ENCODE data around the gene IRAK2.

Gene IRAK2

DNA sequence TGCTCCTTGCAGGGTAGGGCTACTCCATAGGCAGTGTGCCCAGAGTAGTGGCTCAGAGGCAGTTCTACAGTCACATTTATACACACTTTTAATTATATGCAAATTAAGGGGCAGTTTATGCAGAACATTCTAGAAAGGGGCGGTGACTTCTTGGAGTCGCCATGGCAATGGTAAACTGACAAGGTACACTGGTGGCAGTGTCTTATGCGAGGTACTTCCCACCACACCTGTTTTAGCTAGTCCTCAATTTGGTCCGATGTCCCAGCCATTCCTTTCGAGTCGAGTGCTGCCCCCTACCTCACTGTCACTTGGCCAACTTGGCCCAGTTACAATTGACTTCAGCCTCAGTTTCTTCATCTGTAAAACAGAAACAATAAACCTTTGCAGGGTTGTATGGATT, 3.8 kb upstream of the IRAK2 start:
- TF ChIP-seq SIN3A (IDR thresholded peaks at IDR 0.05; ENCODE audit: borderline replicate concordance, insufficient read depth, low read length): no peak

DNA sequence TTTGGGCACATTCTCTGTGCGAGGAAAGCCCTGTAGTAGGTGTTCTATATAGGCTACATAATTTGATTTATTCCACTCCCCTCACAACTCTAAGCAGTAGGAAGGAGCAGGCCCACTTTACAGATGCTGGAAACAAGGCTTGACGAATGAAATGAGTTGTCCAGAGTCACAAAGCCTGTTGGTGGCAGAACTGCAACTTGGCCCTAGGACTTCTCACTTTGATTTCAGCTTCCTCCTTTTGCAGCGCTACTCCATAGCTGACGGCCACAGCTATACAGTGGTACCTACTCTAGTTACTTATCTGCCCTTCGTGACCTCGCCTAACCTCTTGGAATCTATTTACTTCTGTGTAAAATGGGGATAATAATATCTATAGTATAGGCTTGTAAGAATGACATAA, 2.5 kb upstream of the IRAK2 start:
- TF ChIP-seq SIN3A (IDR thresholded peaks at IDR 0.05; ENCODE audit: borderline replicate concordance, insufficient read depth, low read length): no peak
- TF ChIP-seq, protein P1, sequence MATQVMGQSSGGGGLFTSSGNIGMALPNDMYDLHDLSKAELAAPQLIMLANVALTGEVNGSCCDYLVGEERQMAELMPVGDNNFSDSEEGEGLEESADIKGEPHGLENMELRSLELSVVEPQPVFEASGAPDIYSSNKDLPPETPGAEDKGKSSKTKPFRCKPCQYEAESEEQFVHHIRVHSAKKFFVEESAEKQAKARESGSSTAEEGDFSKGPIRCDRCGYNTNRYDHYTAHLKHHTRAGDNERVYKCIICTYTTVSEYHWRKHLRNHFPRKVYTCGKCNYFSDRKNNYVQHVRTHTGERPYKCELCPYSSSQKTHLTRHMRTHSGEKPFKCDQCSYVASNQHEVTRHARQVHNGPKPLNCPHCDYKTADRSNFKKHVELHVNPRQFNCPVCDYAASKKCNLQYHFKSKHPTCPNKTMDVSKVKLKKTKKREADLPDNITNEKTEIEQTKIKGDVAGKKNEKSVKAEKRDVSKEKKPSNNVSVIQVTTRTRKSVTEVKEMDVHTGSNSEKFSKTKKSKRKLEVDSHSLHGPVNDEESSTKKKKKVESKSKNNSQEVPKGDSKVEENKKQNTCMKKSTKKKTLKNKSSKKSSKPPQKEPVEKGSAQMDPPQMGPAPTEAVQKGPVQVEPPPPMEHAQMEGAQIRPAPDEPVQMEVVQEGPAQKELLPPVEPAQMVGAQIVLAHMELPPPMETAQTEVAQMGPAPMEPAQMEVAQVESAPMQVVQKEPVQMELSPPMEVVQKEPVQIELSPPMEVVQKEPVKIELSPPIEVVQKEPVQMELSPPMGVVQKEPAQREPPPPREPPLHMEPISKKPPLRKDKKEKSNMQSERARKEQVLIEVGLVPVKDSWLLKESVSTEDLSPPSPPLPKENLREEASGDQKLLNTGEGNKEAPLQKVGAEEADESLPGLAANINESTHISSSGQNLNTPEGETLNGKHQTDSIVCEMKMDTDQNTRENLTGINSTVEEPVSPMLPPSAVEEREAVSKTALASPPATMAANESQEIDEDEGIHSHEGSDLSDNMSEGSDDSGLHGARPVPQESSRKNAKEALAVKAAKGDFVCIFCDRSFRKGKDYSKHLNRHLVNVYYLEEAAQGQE (IDR thresholded peaks at IDR 0.05; ENCODE audit: insufficient read depth in 1 of 2, low read depth in 2 of 2, low read length in 2 of 2): no peak
- TF ChIP-seq POLR2AphosphoS5 (IDR thresholded peaks at IDR 0.05; ENCODE audit: low read depth, low read length): no peak
- no peak for TF ChIP-seq TAF1 (IDR thresholded peaks at IDR 0.05; ENCODE audit: borderline replicate concordance, insufficient read depth, low read length)
- no peak for TF ChIP-seq FOXP2 (optimal IDR thresholded peaks at IDR 0.05; ENCODE audit: borderline replicate concordance, extremely low read depth, extremely low read length, insufficient read depth)

DNA sequence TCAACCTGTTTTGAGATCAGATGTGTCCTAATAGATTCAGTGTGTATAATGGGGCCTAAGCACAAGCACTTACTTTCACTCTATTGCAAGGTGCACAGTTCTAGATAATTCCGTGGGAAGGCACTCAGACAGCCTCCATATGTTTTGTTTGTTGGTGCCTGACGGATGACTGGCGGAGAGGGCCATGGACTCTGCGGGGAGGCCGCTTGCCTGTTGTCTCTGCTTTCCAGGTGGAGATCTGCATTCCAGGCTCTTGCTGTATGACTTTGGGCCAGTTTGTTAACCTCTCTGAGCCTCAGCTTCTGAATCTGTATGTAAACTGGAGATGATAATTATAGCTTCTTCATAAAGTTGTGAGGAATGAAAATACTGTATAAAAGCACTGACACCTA, 1.5 kb downstream of the IRAK2 start:
- no peak for TF ChIP-seq POLR2AphosphoS5 (IDR thresholded peaks at IDR 0.05; ENCODE audit: low read depth, low read length)
- no peak for TF ChIP-seq SIN3A (IDR thresholded peaks at IDR 0.05; ENCODE audit: borderline replicate concordance, insufficient read depth, low read length)
- no peak for TF ChIP-seq TAF1 (IDR thresholded peaks at IDR 0.05; ENCODE audit: borderline replicate concordance, insufficient read depth, low read length)
- TF ChIP-seq, protein P1 (IDR thresholded peaks at IDR 0.05; ENCODE audit: insufficient read depth in 1 of 2, low read depth in 2 of 2, low read length in 2 of 2): no peak
- no peak for TF ChIP-seq FOXP2 (optimal IDR thresholded peaks at IDR 0.05; ENCODE audit: borderline replicate concordance, extremely low read depth, extremely low read length, insufficient read depth)

DNA sequence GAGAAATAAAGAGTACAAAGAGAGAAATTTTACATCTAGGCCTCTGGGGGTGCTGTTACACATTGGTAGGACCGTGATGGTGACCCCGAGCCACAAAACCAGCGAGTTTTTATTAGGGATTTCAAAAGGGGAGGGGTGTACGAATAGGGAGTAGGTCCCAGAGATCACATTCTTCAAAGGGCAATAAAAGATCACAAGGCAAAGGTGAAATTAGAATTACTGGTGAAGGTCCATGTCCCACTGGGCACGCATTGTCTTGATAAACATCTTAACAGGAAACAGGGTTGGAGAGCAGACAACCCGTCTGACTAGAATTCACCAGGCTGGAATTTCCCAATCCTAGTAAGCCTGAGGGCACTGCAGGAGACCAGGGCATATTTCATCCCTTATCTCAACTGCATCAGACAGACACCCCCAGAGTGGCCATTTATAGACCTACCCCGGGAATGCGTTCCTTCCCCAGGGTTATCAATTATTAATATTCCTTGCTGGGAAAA, 4.3 kb downstream of the IRAK2 start:
- no peak for TF ChIP-seq SIN3A (IDR thresholded peaks at IDR 0.05; ENCODE audit: borderline replicate concordance, insufficient read depth, low read length)
- TF ChIP-seq FOXP2 (optimal IDR thresholded peaks at IDR 0.05; ENCODE audit: borderline replicate concordance, extremely low read depth, extremely low read length, insufficient read depth): no peak
- no peak for TF ChIP-seq POLR2AphosphoS5 (IDR thresholded peaks at IDR 0.05; ENCODE audit: low read depth, low read length)
- TF ChIP-seq, protein P1 (IDR thresholded peaks at IDR 0.05; ENCODE audit: insufficient read depth in 1 of 2, low read depth in 2 of 2, low read length in 2 of 2): no peak
- TF ChIP-seq TAF1 (IDR thresholded peaks at IDR 0.05; ENCODE audit: borderline replicate concordance, insufficient read depth, low read length): no peak

DNA sequence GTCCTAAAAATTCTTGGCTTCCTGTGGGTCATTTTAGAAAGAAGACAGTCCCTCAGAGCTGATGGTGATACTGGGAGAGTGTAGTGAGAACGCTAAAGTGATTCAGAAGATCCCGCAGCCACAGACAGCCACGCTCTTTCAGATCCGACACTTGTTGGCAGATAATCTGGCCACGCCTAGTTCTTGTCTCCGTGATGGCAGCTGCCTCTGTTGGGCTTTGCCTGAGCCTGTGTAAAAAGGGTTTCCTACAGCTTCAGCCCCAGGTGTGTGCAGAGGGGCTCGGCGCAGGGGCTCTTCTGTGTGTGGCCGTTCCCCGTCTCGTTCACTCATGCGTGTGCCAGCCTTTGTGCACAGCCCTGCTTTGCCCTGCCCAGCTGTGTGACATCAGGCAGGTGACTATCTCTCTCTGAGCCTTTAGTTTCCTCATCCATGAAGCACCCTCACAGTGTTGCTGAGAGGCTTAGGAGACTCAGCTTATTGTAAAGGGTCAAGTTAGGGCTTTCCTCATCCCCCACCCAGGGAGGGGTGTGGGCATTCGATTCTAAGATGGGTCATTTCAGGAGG, 6.3 kb downstream of the IRAK2 start:
- no peak for TF ChIP-seq SIN3A (IDR thresholded peaks at IDR 0.05; ENCODE audit: borderline replicate concordance, insufficient read depth, low read length)
- no peak for TF ChIP-seq FOXP2 (optimal IDR thresholded peaks at IDR 0.05; ENCODE audit: borderline replicate concordance, extremely low read depth, extremely low read length, insufficient read depth)
- TF ChIP-seq, protein P1 (IDR thresholded peaks at IDR 0.05; ENCODE audit: insufficient read depth in 1 of 2, low read depth in 2 of 2, low read length in 2 of 2): no peak
- TF ChIP-seq POLR2AphosphoS5 (IDR thresholded peaks at IDR 0.05; ENCODE audit: low read depth, low read length): no peak
- TF ChIP-seq TAF1 (IDR thresholded peaks at IDR 0.05; ENCODE audit: borderline replicate concordance, insufficient read depth, low read length): no peak
